ENCODE results near the gene PER3. TPM values are rescaled to one million over a fixed set of nuclear protein-coding genes. Genes with fewer than 3 reads are reported as not detected.
A peak's percentile ranks its signal among the peaks of the same experiment; 100 is the strongest.

Gene PER3
- total RNA-seq, 1 experiment from 2014 or later: 13.2 TPM

DNA sequence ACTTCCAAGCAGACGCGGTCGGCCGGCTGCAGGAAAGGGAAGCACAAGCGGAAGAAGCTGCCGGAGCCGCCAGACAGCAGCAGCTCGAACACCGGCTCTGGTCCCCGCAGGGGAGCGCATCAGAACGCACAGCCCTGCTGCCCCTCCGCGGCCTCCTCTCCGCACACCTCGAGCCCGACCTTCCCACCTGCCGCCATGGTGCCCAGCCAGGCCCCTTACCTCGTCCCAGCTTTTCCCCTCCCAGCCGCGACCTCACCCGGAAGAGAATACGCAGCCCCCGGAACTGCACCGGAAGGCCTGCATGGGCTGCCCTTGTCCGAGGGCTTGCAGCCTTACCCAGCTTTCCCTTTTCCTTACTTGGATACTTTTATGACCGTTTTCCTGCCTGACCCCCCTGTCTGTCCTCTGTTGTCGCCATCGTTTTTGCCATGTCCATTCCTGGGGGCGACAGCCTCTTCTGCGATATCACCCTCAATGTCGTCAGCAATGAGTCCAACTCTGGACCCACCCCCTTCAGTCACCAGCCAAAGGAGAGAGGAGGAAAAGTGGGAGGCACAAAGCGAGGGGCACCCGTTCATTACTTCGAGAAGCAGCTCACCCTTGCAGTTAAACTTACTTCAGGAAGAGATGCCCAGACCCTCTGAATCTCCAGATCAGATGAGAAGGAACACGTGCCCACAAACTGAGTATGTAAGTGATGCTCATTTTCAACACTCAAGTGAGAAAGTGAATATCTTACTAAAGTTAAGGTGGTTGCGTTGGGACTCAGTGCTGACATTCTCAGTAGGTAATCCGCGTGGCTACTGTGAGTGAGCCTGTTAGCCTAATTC is 43.2 kb downstream of the PER3 start:
- Histone ChIP-seq H3K27me3 (replicated peaks) (no peaks in the 10 kb centered on the region), H3K4me1 (replicated peaks) (no peaks in the 10 kb centered on the region), H3K36me3 (peaks cover 57% of the 10 kb centered on the region), H3K27ac (no peak overlapping the region), H3K9me3 (replicated peaks) (no peaks in the 10 kb centered on the region), H3K4me3 (no peak overlapping the region)
- DNase-seq (ENCODE audit: low read depth in 1 of 2, low spot score in 2 of 2): no peak

DNA sequence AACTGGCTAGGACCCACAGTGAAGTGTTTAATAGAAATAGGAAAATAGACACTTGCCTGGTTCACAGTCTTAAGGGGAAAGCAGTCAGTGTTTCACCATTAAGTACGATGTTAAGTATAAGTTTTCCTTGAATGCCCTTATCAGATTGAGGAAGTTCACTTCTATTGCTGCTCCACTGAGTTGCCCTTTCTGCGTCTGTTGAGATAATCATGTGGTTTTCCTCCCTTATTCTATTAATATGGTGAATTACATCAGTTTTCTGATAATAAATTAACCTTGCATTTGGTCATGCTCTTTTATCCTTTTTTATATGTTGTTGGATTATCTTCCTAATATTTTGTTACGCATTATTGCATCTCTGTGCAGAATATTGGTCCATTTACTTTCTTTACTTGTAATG is 47.4 kb downstream of the PER3 start:
- Histone ChIP-seq H3K9me3 (replicated peaks) (no peaks in the 10 kb centered on the region), H3K36me3 (peaks cover 63% of the 10 kb centered on the region), H3K27ac (no peak overlapping the region), H3K4me1 (replicated peaks) (no peaks in the 10 kb centered on the region), H3K4me3 (no peak overlapping the region), H3K27me3 (replicated peaks) (no peaks in the 10 kb centered on the region)
- no peak for DNase-seq (ENCODE audit: low read depth in 1 of 2, low spot score in 2 of 2)

GRCh38 chr1:7833035-7833434 is 48.9 kb downstream of the PER3 start:
- Histone ChIP-seq H3K4me3 (no peak overlapping the region), H3K36me3 (peaks cover 63% of the 10 kb centered on the region), H3K27me3 (replicated peaks) (no peaks in the 10 kb centered on the region), H3K4me1 (replicated peaks) (no peaks in the 10 kb centered on the region), H3K9me3 (replicated peaks) (no peaks in the 10 kb centered on the region), H3K27ac (no peak overlapping the region)
- DNase-seq (ENCODE audit: low read depth in 1 of 2, low spot score in 2 of 2): no peak

DNA sequence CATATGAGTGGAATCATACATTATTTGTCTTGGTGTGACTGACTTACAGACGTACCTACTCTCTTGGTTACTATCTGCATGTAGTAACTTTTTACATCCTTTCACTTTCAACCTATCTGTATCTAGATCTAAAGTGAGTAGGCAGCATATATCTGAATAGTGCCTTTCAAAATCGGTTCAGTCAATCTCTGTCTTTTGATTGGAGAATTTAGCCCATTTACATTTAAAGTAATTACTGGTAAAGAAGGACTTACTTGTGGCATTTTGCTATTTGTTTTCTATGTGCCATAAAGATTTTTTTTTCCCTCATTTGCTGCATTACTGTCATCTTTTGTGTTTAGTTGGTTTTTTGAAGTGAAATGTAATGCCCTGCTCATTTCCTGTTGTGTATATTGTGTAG is 54.6 kb downstream of the PER3 start:
- no peak for DNase-seq (ENCODE audit: low read depth in 1 of 2, low spot score in 2 of 2)
- Histone ChIP-seq H3K4me3 (no peak overlapping the region), H3K36me3 (peaks cover 77% of the 10 kb centered on the region), H3K27me3 (replicated peaks) (no peaks in the 10 kb centered on the region), H3K27ac (no peak overlapping the region), H3K9me3 (replicated peaks) (no peaks in the 10 kb centered on the region), H3K4me1 (replicated peaks) (no peaks in the 10 kb centered on the region)

GRCh38 chr1:7839526-7839925 is 55.4 kb downstream of the PER3 start:
- Histone ChIP-seq H3K9me3 (replicated peaks) (no peaks in the 10 kb centered on the region), H3K27me3 (replicated peaks) (no peaks in the 10 kb centered on the region), H3K27ac (no peak overlapping the region), H3K36me3 (peaks cover 72% of the 10 kb centered on the region), H3K4me3 (no peak overlapping the region), H3K4me1 (replicated peaks) (no peaks in the 10 kb centered on the region)
- no peak for DNase-seq (ENCODE audit: low read depth in 1 of 2, low spot score in 2 of 2)

GRCh38 chr1:7842517-7842916 is 58.4 kb downstream of the PER3 start:
- no peak overlapping the region for H3K4me3 ChIP-seq
- H3K27me3 ChIP-seq (replicated peaks): no peaks in the 10 kb centered on the region
- peaks cover 2% of the 10 kb centered on the region for H3K4me1 ChIP-seq (replicated peaks)
- H3K36me3 ChIP-seq: peaks cover 54% of the 10 kb centered on the region
- H3K9me3 ChIP-seq (replicated peaks): no peaks in the 10 kb centered on the region
- no peak overlapping the region for H3K27ac ChIP-seq
- no peak for DNase-seq (ENCODE audit: low read depth in 1 of 2, low spot score in 2 of 2)

- Histone ChIP-seq H3K9me3 (replicated peaks) (no peaks in the 10 kb centered on the region), H3K27ac (no peak overlapping the region), H3K27me3 (replicated peaks) (no peaks in the 10 kb centered on the region), H3K4me1 (replicated peaks) (peaks cover 7% of the 10 kb centered on the region), H3K36me3 (peaks cover 26% of the 10 kb centered on the region), H3K4me3 (no peak overlapping the region)
- peak in 1 of 2 experiments; percentile 3 for DNase-seq (ENCODE audit: low read depth in 1 of 2, low spot score in 2 of 2)
Measured at GRCh38 chr1:7845761-7846160, 61.7 kb downstream of the PER3 start.

DNA sequence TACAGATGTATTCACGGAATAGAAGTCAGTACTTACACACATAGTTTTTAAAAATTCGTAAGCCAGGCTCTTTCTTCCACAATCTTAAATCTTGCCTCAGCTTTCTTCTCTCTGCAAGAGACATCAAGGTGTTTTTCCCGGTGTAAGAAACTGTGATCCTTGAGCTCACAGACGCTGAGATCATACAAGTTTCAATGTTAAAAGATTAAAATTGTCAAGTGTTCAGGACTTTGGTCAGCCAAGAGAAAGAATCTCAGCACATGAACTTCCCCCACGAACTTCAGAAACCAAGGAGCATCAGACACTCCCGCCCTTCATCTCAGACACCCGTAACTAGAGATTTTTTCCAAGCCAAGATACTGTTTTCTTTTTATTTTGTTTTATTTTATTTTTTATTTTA is 62.6 kb downstream of the PER3 start:
- H3K4me1 ChIP-seq (replicated peaks): peaks cover 7% of the 10 kb centered on the region
- no peak for DNase-seq (ENCODE audit: low read depth in 1 of 2, low spot score in 2 of 2)
- no peaks in the 10 kb centered on the region for H3K27me3 ChIP-seq (replicated peaks)
- no peaks in the 10 kb centered on the region for H3K9me3 ChIP-seq (replicated peaks)
- peaks cover 22% of the 10 kb centered on the region for H3K36me3 ChIP-seq
- H3K4me3 ChIP-seq: no peak overlapping the region
- H3K27ac ChIP-seq: no peak overlapping the region

GRCh38 chr1:7847599-7847998 is 63.5 kb downstream of the PER3 start:
- DNase-seq (ENCODE audit: low read depth in 1 of 2, low spot score in 2 of 2): peak in 1 of 2 experiments; percentile 32
- no peak overlapping the region for H3K4me3 ChIP-seq
- H3K27me3 ChIP-seq (replicated peaks): no peaks in the 10 kb centered on the region
- no peaks in the 10 kb centered on the region for H3K9me3 ChIP-seq (replicated peaks)
- H3K36me3 ChIP-seq: peaks cover 16% of the 10 kb centered on the region
- H3K4me1 ChIP-seq (replicated peaks): peaks cover 7% of the 10 kb centered on the region
- no peak overlapping the region for H3K27ac ChIP-seq

DNA sequence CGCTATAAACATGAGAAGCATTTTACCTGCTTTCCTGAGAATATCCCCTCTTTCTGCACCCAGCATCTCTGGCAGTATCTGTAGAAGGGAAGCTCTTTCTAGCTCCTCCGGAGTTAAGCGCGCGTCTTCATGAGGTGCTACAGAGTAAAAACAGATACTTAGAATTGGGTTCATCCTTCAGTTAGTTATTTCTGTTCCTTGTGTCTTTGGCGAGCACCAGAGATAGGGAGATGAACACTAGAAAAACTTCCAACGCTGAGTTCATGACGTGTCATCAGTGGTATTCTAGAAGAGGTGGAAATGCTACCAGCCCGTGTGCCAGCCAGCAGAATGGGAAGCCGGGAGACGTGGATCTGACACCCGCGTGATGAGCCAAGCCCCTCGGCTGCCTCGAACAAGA is 66.7 kb downstream of the PER3 start:
- Histone ChIP-seq H3K4me3 (no peak overlapping the region), H3K36me3 (no peaks in the 10 kb centered on the region), H3K4me1 (replicated peaks) (peaks cover 7% of the 10 kb centered on the region), H3K9me3 (replicated peaks) (no peaks in the 10 kb centered on the region), H3K27me3 (replicated peaks) (no peaks in the 10 kb centered on the region), H3K27ac (no peak overlapping the region)
- no peak for DNase-seq (ENCODE audit: low read depth in 1 of 2, low spot score in 2 of 2)

DNA sequence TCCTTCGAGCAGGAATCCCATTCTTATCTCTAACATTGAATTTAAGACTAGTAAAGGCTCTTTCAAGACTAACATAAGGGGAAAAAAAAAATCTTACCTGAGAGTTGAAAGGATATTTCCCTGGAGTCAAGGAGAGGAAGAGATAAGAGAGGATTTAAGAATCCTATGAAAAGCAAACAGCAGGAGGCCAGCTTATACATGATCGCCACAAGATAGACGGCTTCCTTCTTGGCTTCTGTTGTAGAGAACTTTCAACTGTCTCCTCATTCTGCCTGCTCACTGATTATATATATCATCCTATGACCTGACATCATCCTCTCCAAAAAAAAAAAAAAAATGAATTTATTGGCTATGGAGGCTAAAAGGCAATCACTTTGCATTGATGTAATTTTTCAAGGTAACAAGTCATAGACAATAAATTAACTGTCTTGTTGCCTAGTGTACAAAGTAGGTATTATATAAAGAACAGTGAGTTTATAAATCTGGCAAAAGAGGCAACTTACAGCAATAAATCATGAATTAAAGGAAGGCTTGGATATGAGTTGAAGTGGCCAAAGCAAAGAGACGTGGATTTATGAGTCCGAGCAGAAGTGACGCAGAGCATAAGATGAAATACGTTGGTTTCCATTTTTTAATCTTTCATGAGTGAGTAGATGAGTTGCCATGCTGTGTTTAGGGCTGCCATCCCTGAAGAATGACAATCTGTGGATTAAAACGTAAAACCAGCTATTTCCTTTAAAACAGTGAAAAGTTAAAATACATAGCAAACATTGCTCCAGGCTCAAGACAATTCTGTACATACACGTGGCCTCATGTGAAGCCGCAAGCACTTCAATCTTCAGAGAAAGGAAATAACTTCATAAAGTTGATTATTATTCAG is 69.0 kb downstream of the PER3 start, which contains the start of gene UTS2:
Gene UTS2, minus strand, starts transcription at position 262 of the 880 bp plus-strand sequence. Its CDS starts 62 bp downstream, at position 200.
- DNase-seq (ENCODE audit: low read depth in 1 of 2, low spot score in 2 of 2): no peak
- no peak within 1 kb of the TSS for H3K4me3 ChIP-seq
- no peaks in the 10 kb centered on the region for H3K9me3 ChIP-seq (replicated peaks)
- no peaks in the 10 kb centered on the region for H3K27me3 ChIP-seq (replicated peaks)
- peaks cover under 1% of the 10 kb centered on the region for H3K4me1 ChIP-seq (replicated peaks)
- H3K36me3 ChIP-seq: no peaks in the 10 kb centered on the region
- H3K27ac ChIP-seq: no peak within 1 kb of the TSS

DNA sequence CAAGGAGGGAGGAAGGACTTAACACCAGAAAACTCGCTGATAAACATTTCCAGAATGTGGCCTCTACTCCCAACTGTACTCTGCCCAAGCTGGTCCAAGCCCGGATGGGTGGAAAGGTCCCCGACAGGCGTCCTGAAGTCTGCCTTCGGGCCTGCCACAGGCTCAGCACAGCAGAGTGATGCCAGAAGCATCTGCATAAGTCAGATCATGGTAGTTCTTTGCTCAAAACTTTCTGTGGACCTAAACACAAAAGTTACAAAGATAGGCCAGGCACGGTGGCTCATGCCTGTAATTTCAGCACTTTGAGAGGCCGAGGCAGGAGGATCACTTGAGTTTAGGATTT is 69.6 kb downstream of the PER3 start:
- no peak for DNase-seq (ENCODE audit: low read depth in 1 of 2, low spot score in 2 of 2)
- no peak overlapping the region for H3K27ac ChIP-seq
- H3K9me3 ChIP-seq (replicated peaks): no peaks in the 10 kb centered on the region
- H3K4me1 ChIP-seq (replicated peaks): no peaks in the 10 kb centered on the region; the same call in 1 of the 2 replicates
- no peaks in the 10 kb centered on the region for H3K36me3 ChIP-seq
- no peak overlapping the region for H3K4me3 ChIP-seq
- no peaks in the 10 kb centered on the region for H3K27me3 ChIP-seq (replicated peaks)

DNA sequence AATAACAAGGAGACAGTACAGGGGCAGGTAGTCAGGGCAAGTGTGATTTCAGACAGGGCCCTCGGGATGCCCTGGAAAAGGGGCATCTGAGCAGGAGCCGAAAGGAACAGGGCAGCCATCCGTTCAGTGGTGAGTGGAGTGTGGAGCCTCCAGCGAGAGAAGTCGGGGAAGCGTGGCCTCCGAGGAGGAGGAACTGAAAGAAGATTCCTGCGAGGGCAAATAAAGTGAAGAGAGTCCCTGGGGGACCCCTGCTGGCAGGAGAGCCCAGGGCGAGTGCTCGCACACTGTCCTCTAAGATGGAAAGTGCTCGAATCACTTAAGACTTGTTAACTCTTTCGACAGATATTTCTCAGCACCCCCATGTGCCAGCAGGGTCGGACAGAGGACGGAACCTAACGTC is 72.3 kb downstream of the PER3 start:
- Histone ChIP-seq H3K27ac (no peak overlapping the region), H3K9me3 (replicated peaks) (no peaks in the 10 kb centered on the region), H3K4me3 (no peak overlapping the region), H3K36me3 (no peaks in the 10 kb centered on the region), H3K27me3 (replicated peaks) (no peaks in the 10 kb centered on the region), H3K4me1 (replicated peaks) (no peaks in the 10 kb centered on the region; the same call in 1 of the 2 replicates)
- DNase-seq (ENCODE audit: low read depth in 1 of 2, low spot score in 2 of 2): no peak

DNA sequence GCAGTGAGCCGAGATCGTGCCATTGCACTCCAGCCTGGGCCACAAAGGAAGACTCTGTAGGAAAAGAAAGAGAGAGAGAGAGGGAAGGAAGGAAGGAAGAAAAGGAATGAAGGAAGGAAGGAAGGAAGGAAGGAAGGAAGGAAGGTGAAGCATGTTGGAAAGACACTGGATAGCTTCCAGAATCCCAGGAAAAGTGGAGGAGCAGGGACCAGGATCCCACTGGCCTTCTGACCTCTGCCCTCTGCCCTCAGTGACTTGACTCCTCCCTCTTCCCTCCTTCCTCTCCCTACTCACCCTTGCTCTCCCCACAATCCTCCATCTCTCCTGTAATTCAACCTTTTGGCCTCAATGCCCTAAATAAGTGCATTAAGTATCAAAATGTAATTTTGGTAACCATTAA is 72.9 kb downstream of the PER3 start:
- DNase-seq (ENCODE audit: low read depth in 1 of 2, low spot score in 2 of 2): no peak

More for the DNA sequence above, 72.9 kb downstream of the PER3 start:
- H3K4me3 ChIP-seq: no peak overlapping the region
- no peaks in the 10 kb centered on the region for H3K9me3 ChIP-seq (replicated peaks)
- H3K27ac ChIP-seq: no peak overlapping the region
- H3K27me3 ChIP-seq (replicated peaks): no peaks in the 10 kb centered on the region
- H3K36me3 ChIP-seq: no peaks in the 10 kb centered on the region
- no peaks in the 10 kb centered on the region; the same call in 1 of the 2 replicates for H3K4me1 ChIP-seq (replicated peaks)

All from SJSA1 (cell line).